Measurements from ENCODE around the gene OMA1.
"Not testable (repeated sequence)": the region's sequence is repeated elsewhere in the genome, so short reads cannot be mapped to it uniquely, and the experiment has no call there.

Gene OMA1

DNA sequence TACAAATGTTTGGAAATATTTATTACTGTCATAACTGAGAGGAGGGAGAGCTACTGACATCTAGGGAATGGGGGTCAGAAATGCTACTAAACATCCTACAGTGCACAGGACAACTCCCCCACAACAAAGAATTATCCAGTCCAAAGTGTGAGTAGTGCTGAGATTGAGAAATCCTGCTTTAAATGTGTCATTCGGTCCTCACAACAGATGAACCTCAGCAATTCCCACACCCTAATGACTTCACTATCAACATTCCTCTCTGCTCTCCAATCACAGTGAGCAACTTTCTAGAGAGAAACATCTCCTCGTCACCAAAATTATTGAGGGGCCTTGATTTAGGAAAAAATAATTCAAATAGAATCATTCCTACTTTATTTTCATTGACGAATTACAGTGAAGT is 18.0 kb downstream of the OMA1 start:
- no peaks in the 10 kb centered on the region for H3K4me1 ChIP-seq (ENCODE audit: insufficient read depth, low read length)
- no peak overlapping the region for H3K9ac ChIP-seq (ENCODE audit: low read depth, low read length)
- no peaks in the 10 kb centered on the region for H3K9me3 ChIP-seq (ENCODE audit: control insufficient read depth, insufficient read depth, low read length)
- H3K36me3 ChIP-seq (ENCODE audit: insufficient read depth, low read length), result no peaks in the 10 kb centered on the region

DNA sequence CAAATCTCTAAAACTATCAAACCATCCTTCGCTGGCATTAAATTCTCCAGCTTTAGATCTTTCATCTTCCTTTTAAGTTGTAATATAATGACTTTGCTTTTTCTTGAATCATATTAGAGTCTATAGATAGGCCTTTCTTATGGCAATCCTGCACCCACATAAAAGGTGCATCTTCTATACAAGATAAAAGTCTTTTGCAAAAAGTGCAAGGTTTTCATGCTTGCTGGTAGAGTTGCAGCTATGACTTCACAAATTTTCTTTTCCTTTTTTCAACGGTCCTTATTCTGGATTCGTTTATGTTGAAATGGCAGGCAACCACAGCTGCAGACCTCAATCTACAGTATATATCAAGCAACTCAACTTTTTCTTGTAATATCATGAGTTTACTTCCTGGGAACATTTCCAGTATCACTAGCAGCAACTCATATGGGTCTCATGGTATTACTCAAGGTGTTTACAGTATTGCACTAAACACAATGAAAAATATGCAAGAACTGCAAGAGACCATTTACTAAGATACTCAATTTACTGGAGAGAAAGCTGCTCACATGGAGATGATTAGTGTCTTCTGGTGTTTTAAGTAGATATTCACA is 22.1 kb downstream of the OMA1 start:
- no peaks in the 10 kb centered on the region for H3K4me1 ChIP-seq (ENCODE audit: insufficient read depth, low read length)
- H3K9ac ChIP-seq (ENCODE audit: low read depth, low read length), result no peak overlapping the region
- H3K36me3 ChIP-seq (ENCODE audit: insufficient read depth, low read length), result no peaks in the 10 kb centered on the region
- no peaks in the 10 kb centered on the region for H3K9me3 ChIP-seq (ENCODE audit: control insufficient read depth, insufficient read depth, low read length)

DNA sequence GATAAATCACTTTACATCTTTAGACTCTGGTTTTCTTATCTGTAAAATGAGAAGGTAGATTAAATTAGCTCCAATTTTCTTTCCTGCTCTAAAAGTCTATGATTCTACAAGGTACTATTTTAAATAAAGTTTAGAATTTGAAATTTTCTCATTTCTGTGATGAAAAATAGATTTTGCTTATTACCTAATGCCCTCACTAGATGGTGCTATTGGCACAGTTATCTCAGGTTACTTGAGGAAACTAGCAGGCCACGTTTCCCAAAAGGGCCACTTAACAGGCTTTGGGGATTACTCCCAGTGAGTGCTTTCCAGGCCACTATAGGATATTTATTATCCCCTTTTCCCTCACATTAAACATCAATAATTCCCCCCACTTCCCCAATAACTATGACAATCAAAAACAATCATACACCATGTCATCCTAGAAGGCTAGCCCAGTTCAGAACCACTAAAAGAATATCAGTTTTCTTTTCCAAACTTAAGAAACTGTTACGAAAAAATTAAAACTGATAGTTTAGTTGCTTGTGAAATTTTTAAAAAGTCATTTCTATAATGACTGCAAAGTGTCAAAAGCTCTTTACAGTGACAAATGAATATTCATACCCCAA is 30.6 kb downstream of the OMA1 start:
- no peak overlapping the region for H3K9ac ChIP-seq (ENCODE audit: low read depth, low read length)
- no peaks in the 10 kb centered on the region; the same call in 1 of the 2 replicates for H3K36me3 ChIP-seq (ENCODE audit: insufficient read depth, low read length)
- no peaks in the 10 kb centered on the region; the same call in 1 of the 2 replicates for H3K9me3 ChIP-seq (ENCODE audit: control insufficient read depth, insufficient read depth, low read length)
- H3K4me1 ChIP-seq (ENCODE audit: insufficient read depth, low read length), result no peaks in the 10 kb centered on the region

DNA sequence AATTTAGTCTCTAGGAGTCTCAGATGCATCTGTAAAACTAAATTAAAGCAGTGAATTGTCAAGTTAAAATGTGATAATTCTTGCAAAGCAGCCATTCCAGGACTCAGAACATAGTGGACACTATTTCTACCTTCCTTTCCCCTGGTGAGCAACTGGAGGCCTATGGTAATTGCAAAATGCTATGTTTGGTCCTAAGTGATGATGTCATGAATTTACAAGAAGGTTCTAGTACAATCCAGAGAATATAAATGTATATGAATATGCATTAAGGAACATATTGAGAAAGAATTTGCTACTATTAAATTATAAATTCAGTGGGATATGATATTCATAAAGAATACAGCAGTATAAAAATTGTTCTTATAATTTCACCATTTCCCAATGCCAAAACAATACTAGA is 32.6 kb downstream of the OMA1 start:
- H3K9me3 ChIP-seq (ENCODE audit: control insufficient read depth, insufficient read depth, low read length), result no peaks in the 10 kb centered on the region; the same call in 1 of the 2 replicates
- H3K9ac ChIP-seq (ENCODE audit: low read depth, low read length), result no peak overlapping the region
- no peaks in the 10 kb centered on the region for H3K4me1 ChIP-seq (ENCODE audit: insufficient read depth, low read length)
- H3K36me3 ChIP-seq (ENCODE audit: insufficient read depth, low read length), result no peaks in the 10 kb centered on the region; the same call in 1 of the 2 replicates

DNA sequence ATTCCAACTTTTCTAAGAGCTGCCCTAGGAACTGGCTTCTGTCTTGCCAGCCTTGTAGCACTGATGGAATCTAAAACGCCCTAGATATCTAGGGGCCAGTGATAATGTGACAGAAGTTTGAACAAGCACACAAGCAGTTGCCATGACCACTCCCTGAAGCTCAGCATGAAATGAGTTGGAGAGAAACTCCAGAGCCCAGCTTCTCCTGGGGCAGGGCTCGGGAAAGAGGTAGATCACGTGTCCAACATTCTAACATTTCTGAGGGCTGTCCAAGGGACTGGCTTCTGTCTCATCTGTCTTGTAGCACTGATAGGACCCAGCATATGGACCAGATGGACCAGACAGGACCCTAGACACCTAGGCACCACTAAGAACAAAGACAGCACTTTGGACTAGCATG is 37.9 kb downstream of the OMA1 start:
- Histone ChIP-seq H3K9me3 (ENCODE audit: control insufficient read depth, insufficient read depth, low read length) (no peaks in the 10 kb centered on the region; the same call in 1 of the 2 replicates), H3K4me1 (ENCODE audit: insufficient read depth, low read length) (no peaks in the 10 kb centered on the region), H3K9ac (ENCODE audit: low read depth, low read length) (no peak overlapping the region), H3K36me3 (ENCODE audit: insufficient read depth, low read length) (no peaks in the 10 kb centered on the region)

DNA sequence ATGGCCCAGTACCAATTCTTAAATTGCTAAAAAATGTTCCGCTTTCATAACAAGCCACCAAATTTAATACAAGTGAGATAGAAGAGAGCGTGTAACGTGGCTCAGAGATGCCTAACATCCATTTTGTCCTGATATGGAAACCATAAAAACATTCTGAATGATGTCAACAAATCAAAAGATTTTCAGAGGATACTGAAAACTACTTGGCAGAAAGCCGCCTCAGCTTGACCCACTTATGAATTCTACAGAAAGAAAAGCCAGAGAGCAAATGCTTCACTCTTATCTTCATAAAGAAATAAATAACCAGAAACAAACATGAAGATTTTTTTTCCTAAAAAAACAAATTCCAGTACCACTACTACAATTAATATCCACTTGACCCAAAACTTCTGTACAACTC is 41.2 kb downstream of the OMA1 start:
- no peaks in the 10 kb centered on the region for H3K4me1 ChIP-seq (ENCODE audit: insufficient read depth, low read length)
- no peaks in the 10 kb centered on the region for H3K9me3 ChIP-seq (ENCODE audit: control insufficient read depth, insufficient read depth, low read length)
- no peaks in the 10 kb centered on the region for H3K36me3 ChIP-seq (ENCODE audit: insufficient read depth, low read length)
- no peak overlapping the region for H3K9ac ChIP-seq (ENCODE audit: low read depth, low read length)

- Histone ChIP-seq H3K36me3 (ENCODE audit: insufficient read depth, low read length) (no peaks in the 10 kb centered on the region), H3K4me1 (ENCODE audit: insufficient read depth, low read length) (peaks cover 3% of the 10 kb centered on the region; the same call in 1 of the 2 replicates), H3K9me3 (ENCODE audit: control insufficient read depth, insufficient read depth, low read length) (no peaks in the 10 kb centered on the region), H3K9ac (ENCODE audit: low read depth, low read length) (no peak overlapping the region)
Observed at GRCh38 chr1:58502519-58502918, 44.0 kb downstream of the OMA1 start.

DNA sequence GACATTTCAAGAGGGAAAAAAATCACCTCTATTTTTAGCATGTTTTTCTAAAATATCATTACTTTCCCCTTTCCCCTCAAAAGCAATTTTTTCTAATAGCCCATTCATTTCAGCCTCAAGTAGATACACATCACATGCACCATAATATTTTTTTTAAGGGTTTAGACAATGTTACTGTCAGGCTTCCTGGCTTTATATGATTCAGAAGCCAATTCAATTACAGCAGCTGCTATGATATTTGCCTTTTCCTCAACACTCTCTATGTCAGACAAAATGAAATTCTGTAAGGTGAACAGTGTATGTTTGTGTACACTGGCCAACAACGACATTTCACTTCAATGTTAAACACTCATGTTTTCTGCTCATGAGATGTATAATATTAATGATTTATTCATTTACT is 46.5 kb downstream of the OMA1 start:
- H3K9ac ChIP-seq (ENCODE audit: low read depth, low read length), result no peak overlapping the region
- H3K4me1 ChIP-seq (ENCODE audit: insufficient read depth, low read length), result peaks cover 3% of the 10 kb centered on the region; the same call in 1 of the 2 replicates
- no peaks in the 10 kb centered on the region for H3K9me3 ChIP-seq (ENCODE audit: control insufficient read depth, insufficient read depth, low read length)
- H3K36me3 ChIP-seq (ENCODE audit: insufficient read depth, low read length), result no peaks in the 10 kb centered on the region

- Histone ChIP-seq H3K9me3 (ENCODE audit: control insufficient read depth, insufficient read depth, low read length) (no peaks in the 10 kb centered on the region), H3K9ac (ENCODE audit: low read depth, low read length) (no peak overlapping the region), H3K36me3 (ENCODE audit: insufficient read depth, low read length) (no peaks in the 10 kb centered on the region), H3K4me1 (ENCODE audit: insufficient read depth, low read length) (peaks cover 3% of the 10 kb centered on the region; the same call in 1 of the 2 replicates)
Observed at GRCh38 chr1:58497499-58497898, 49.0 kb downstream of the OMA1 start.

DNA sequence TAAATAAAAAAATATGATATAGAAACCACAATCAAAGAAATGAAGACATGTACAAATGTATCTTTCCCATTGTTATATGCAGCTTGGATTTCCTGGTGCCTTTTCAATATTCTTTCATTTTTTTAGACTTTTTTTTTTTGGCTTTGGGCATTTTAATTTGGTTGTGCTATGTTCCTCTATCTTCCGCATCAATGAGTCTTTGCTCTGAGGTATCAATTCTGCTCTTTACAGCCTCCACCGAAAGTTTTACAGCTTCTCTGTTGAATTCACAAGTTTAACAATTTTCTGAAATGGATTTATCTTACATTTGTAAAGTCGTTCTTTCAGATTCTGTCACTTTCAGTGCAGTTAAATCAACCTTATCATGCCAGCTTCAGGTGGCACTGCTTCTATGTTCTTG is 50.5 kb downstream of the OMA1 start:
- Histone ChIP-seq H3K9me3 (ENCODE audit: control insufficient read depth, insufficient read depth, low read length) (no peaks in the 10 kb centered on the region), H3K36me3 (ENCODE audit: insufficient read depth, low read length) (no peaks in the 10 kb centered on the region), H3K9ac (ENCODE audit: low read depth, low read length) (no peak overlapping the region), H3K4me1 (ENCODE audit: insufficient read depth, low read length) (peaks cover 3% of the 10 kb centered on the region; the same call in 1 of the 2 replicates)

GRCh38 chr1:58488914-58489313 is 57.6 kb downstream of the OMA1 start:
- not testable (repeated sequence) for H3K4me1 ChIP-seq (ENCODE audit: insufficient read depth, low read length); H3K9me3 ChIP-seq (ENCODE audit: control insufficient read depth, insufficient read depth, low read length); H3K36me3 ChIP-seq (ENCODE audit: insufficient read depth, low read length); H3K9ac ChIP-seq (ENCODE audit: low read depth, low read length)

GRCh38 chr1:58487002-58487401 is 59.5 kb downstream of the OMA1 start:
- Histone ChIP-seq H3K36me3 (ENCODE audit: insufficient read depth, low read length) (no peaks in the 10 kb centered on the region), H3K9me3 (ENCODE audit: control insufficient read depth, insufficient read depth, low read length) (no peaks in the 10 kb centered on the region; the same call in 1 of the 2 replicates), H3K4me1 (ENCODE audit: insufficient read depth, low read length) (no peaks in the 10 kb centered on the region), H3K9ac (ENCODE audit: low read depth, low read length) (no peak overlapping the region)

- H3K9ac ChIP-seq (ENCODE audit: low read depth, low read length), result no peak overlapping the region
- no peaks in the 10 kb centered on the region for H3K9me3 ChIP-seq (ENCODE audit: control insufficient read depth, insufficient read depth, low read length)
- H3K36me3 ChIP-seq (ENCODE audit: insufficient read depth, low read length), result no peaks in the 10 kb centered on the region
- H3K4me1 ChIP-seq (ENCODE audit: insufficient read depth, low read length), result no peaks in the 10 kb centered on the region
Observed at GRCh38 chr1:58481962-58482361, 64.6 kb downstream of the OMA1 start.

- Histone ChIP-seq H3K4me1 (ENCODE audit: insufficient read depth, low read length) (no peaks in the 10 kb centered on the region), H3K36me3 (ENCODE audit: insufficient read depth, low read length) (no peaks in the 10 kb centered on the region), H3K9ac (ENCODE audit: low read depth, low read length) (no peak overlapping the region), H3K9me3 (ENCODE audit: control insufficient read depth, insufficient read depth, low read length) (no peaks in the 10 kb centered on the region)
Observed at GRCh38 chr1:58480191-58480590, 66.3 kb downstream of the OMA1 start.

DNA sequence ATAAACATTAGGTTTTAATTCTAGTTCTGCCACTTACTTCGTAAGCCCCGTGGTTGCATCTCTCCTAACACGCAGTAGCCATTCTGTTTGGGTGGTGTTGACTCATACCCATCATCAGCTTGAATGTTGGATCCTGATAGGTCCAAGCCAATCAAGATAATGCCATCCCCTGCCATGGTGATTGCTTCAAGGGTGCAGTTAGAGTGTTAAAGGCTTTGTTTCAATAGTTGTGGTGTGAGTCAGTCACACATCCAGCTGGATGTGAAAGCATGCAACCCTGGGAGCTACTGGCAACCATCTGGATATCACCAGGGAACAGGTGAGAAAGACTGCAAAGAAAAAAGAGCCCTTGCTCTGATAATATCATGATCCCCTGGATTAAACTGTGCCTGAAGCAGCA is 69.1 kb downstream of the OMA1 start:
- no peaks in the 10 kb centered on the region for H3K36me3 ChIP-seq (ENCODE audit: insufficient read depth, low read length)
- H3K4me1 ChIP-seq (ENCODE audit: insufficient read depth, low read length), result no peaks in the 10 kb centered on the region
- no peak overlapping the region for H3K9ac ChIP-seq (ENCODE audit: low read depth, low read length)
- H3K9me3 ChIP-seq (ENCODE audit: control insufficient read depth, insufficient read depth, low read length), result no peaks in the 10 kb centered on the region

Measured in ES-I3 (cell line).